HG02678 (cell line): ENCODE measurements around the gene CDKL1.

Source experiments
- ATAC-seq: cut with Tn5 transposase; IDR thresholded peaks from one replicate; pipeline ENCODE4 v1.9.1; 2021; ENCODE audit warnings: mild to moderate bottlenecking, moderate library complexity; ENCODE audit not compliant: unreplicated experiment

Gene CDKL1

GRCh38 chr14:50396631-50397389 is at the start of gene CDKL1:
CDKL1 (minus strand) TSS chr14:50396881; CDS start chr14:50395868, 1,013 bp downstream.
- peak; percentile 57 for ATAC-seq

GRCh38 chr14:50434528-50434927 is 37.8 kb upstream of the CDKL1 start:
- no peak for ATAC-seq

GRCh38 chr14:50432131-50432530 is 35.5 kb upstream of the CDKL1 start:
- ATAC-seq = no peak

GRCh38 chr14:50425816-50426215 is 29.1 kb upstream of the CDKL1 start:
- ATAC-seq = no peak

DNA sequence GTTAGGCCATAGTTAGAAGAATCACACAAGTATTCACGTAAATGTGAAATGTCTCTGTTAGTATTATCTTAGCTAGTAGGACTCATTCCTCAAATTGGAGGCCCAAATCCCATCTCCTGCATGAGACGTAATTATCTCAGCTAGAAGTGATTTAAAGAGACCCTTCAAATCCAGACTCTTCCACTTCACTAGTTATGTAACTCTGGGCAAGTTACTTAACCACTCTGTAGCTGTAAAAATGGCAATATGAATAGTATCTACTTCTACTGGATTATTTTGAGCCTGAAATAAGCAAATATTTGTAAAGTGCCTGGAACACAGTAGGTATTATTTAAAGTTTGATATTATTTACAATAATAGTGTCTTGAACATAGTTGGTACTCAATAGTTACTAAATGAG is 28.4 kb upstream of the CDKL1 start:
- ATAC-seq = no peak

GRCh38 chr14:50423529-50423928 is 26.8 kb upstream of the CDKL1 start:
- ATAC-seq = no peak

GRCh38 chr14:50421499-50421898 is 24.8 kb upstream of the CDKL1 start:
- no peak for ATAC-seq

- no peak for ATAC-seq
Measured at GRCh38 chr14:50417853-50418252, 21.2 kb upstream of the CDKL1 start.

DNA sequence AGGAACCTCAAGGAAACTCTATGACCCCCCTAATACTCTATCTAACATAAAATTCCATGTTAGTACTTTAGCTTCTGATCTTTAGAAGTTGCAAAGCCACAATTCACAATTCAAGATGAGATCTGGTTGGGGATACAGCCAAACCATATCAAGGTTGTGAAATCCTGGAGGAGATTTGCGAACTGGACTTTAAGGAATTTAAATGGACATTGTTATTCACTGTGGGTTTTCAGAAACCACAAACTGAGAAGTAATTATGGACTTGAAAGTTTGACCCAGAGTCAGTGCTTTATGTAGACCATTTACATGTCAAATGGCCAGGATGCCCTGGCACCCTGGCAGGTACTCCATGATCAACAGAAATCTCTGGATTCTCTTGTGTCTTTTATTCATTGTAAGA is 14.2 kb upstream of the CDKL1 start:
- ATAC-seq = no peak

GRCh38 chr14:50410071-50410470 is 13.4 kb upstream of the CDKL1 start:
- ATAC-seq = no peak

DNA sequence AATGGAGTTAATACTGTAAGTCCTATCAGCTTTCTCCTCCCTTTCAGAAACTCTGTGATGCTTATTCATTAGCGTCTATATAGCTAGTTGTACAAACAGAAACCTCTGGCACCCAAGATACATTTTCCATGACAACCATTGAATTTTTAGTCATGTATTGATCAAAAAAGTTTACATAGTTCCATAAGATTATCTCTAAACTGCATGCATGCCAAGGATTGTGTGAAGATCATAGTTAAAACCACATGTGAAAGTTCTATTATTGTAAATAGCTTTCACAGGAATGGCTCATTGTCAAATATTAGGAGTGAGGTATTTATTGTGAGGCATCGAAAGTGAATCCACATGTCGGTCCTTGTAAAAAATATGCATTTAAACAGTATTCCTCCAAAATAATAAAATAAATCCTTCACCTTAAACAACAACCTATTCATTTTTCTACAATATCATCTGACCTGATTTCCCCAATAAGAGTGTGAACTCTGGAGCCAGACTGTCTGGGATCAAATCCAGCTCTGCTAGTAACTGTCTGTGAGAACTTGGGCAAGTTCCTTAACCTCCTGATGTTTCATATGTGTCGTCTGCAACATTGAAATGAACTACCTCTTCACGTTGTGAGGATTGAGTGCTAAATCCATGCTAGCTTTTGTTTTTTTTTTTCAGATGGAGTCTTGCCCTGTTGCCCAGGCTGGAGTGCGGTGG is 10.6 kb upstream of the CDKL1 start:
- ATAC-seq = no peak

DNA sequence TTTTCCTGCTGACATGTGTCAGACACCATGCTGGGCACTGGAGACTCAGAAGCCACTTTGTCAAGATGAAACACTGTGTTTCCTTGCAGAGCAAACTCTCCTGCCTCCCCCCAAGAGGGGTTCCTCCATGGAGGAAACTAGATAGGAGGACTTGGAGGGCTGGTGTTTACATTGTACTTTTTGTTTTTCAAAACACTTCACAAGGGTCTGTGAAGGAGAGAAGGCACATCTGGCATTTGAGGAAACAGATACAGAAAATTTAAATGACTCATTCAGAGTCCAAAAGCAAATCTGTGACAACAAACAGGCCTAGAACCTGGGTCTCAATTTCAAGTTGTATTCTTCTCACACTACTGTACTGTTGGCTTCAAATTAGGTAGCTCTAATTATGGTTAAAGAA is 6.7 kb upstream of the CDKL1 start:
- ATAC-seq = no peak

DNA sequence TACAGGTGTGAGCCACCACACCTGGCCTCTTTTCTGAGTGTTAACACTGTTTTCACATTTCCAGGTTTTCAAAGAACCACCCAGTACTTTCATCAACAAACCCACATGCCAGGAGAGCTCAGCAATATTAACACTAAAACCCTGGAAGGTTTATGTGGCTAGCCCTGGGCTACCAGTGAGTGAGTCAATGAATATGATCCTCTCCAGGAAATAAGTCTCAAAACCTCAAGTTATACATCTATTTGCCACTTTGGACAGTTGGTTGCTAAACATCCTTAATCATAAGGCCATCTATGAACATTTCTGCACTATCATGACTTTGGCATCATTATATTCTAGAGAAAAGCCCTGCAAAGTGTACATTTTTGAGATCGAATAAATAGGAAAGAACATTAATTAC is 6.3 kb upstream of the CDKL1 start:
- ATAC-seq = no peak

DNA sequence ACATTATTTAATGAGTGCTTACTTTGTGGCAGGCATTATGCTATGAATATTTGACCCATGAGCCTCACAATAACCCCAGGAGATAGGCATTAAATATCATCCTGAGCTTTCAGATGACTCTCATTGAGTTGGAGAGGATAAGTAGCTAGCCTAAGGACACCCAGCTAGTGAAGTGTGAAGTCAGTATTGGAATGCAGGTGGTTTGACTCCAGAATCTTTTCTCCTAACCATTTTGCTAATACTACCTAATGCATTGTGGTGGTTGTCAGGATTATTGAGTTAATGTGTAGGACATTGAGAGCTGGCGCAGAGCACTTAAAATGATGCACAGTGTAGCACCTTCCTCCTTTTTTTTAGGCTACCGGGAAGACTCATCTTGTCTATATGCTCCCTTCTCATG is 3.8 kb upstream of the CDKL1 start:
- ATAC-seq = no peak

GRCh38 chr14:50399251-50400032 is 2.8 kb upstream of the CDKL1 start:
- no peak for ATAC-seq

DNA sequence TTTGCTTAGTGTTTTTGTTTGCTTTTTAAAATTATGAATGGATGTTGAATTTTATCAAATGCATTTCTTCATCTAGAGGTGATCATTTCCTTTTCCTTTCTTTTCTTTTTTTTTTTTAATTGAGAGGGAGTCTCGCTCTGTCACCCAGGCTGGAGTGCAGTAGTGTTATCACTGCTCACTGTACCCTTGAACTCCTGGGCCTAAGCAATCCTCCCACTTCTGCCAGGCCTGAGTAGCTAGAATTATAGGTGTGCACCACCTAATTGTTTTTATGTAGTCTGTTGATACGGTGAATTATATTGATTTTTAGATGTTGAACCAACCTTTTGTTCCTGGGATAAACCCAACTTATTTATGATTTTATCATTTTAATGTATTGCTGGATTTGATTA is 1.5 kb upstream of the CDKL1 start:
- no peak for ATAC-seq

GRCh38 chr14:50397390-50398188 is 908 bp upstream of the CDKL1 start:
- no peak for ATAC-seq

GRCh38 chr14:50395448-50395847 is 1.2 kb downstream of the CDKL1 start:
- no peak for ATAC-seq

GRCh38 chr14:50394713-50395112 is 2.0 kb downstream of the CDKL1 start:
- ATAC-seq = no peak

- ATAC-seq = no peak
Measured at GRCh38 chr14:50389668-50390441, 6.8 kb downstream of the CDKL1 start.
